ENCODE results near the gene PLOD1.
A peak's percentile ranks its signal among the peaks of the same experiment; 100 is the strongest.

The PLOD1 gene

DNA sequence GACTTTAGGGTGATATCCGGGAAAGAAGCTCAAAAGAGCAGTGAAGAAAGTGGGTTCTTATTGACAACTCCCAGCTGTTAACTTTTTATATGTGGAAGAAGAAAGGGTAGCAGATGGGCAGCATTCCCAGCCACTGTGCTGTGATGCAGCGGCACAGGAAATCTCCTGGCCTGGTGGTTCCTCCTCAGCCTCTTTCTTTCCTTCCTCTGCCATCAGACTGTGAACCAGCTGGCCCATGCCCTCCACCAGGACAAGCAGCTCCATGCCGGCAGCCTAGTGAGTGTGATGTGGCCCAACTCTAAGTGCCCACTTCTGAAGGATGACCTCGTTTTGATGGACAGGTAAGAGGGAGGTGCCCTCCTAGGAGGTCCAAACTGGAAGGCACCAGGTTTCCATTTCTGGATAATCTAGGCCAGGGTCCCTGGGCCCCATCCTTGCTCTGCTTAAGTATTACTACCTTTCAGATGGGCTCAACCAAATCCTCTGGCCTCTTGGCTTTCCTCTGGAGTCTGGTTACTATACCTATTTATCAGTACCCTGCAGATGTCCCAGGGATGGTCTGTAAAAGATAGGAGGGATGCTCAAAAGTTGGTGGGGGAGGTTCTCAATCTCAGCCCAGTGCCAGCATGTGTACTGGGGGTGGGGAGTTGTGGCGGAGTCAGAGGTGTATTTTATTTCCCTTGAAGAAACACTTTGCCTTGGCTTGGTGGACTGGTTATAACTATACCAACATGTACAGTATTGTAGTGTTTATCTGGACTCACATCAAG lies 62.7 kb downstream of the PLOD1 start:
- no peak for DNase-seq (ENCODE audit: low read depth)
- H3K4me3 ChIP-seq (ENCODE audit: low read length) = no peak overlapping the region
- TF ChIP-seq, protein P1, sequence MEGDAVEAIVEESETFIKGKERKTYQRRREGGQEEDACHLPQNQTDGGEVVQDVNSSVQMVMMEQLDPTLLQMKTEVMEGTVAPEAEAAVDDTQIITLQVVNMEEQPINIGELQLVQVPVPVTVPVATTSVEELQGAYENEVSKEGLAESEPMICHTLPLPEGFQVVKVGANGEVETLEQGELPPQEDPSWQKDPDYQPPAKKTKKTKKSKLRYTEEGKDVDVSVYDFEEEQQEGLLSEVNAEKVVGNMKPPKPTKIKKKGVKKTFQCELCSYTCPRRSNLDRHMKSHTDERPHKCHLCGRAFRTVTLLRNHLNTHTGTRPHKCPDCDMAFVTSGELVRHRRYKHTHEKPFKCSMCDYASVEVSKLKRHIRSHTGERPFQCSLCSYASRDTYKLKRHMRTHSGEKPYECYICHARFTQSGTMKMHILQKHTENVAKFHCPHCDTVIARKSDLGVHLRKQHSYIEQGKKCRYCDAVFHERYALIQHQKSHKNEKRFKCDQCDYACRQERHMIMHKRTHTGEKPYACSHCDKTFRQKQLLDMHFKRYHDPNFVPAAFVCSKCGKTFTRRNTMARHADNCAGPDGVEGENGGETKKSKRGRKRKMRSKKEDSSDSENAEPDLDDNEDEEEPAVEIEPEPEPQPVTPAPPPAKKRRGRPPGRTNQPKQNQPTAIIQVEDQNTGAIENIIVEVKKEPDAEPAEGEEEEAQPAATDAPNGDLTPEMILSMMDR (IDR thresholded peaks at IDR 0.05; ENCODE audit: insufficient read depth, low read depth, low read length, missing control alignments) = no peak

DNA sequence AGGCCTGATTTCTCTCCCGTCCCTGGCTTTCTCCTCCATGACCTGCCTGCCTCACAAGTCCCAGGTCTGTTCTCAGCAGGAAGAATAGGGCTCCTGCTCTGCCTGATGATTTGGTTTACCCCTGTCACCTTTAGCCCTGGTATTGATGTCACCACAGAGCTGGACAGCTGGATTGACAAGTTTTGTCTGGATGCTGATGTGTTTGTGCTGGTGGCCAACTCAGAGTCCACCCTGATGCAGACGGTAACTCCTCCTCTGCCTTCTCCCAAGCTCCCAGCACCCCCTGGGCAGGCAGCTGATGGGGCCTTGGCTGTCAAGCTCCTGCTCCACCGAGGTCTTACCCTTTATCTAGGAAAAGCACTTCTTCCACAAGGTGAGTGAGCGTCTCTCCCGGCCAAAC lies 64.1 kb downstream of the PLOD1 start:
- DNase-seq (ENCODE audit: low read depth) = no peak
- no peak overlapping the region for H3K4me3 ChIP-seq (ENCODE audit: low read length)
- TF ChIP-seq, protein P1 (IDR thresholded peaks at IDR 0.05; ENCODE audit: insufficient read depth, low read depth, low read length, missing control alignments) = no peak

DNA sequence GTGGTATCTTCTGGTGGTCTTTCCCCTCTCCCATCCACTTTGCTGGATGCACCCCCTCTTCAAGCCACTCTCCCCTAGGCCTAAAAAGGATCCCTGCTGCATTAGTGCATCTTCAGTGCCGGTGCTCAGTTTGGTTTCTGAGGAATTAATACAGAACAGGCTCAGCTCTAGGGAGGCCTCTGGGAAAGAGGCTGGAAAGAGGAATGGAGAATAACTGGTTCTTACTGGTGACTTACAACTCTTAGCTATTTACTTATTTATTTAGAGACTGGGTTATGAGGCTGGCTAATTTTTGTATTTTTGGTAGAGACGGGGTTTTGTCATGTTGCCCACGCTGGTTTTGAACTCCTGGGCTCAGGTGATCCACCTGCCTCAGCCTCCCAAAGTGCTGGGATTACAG lies 64.7 kb downstream of the PLOD1 start:
- TF ChIP-seq, protein P1 (IDR thresholded peaks at IDR 0.05; ENCODE audit: insufficient read depth, low read depth, low read length, missing control alignments) = no peak
- DNase-seq (ENCODE audit: low read depth) = no peak
- no peak overlapping the region for H3K4me3 ChIP-seq (ENCODE audit: low read length)

DNA sequence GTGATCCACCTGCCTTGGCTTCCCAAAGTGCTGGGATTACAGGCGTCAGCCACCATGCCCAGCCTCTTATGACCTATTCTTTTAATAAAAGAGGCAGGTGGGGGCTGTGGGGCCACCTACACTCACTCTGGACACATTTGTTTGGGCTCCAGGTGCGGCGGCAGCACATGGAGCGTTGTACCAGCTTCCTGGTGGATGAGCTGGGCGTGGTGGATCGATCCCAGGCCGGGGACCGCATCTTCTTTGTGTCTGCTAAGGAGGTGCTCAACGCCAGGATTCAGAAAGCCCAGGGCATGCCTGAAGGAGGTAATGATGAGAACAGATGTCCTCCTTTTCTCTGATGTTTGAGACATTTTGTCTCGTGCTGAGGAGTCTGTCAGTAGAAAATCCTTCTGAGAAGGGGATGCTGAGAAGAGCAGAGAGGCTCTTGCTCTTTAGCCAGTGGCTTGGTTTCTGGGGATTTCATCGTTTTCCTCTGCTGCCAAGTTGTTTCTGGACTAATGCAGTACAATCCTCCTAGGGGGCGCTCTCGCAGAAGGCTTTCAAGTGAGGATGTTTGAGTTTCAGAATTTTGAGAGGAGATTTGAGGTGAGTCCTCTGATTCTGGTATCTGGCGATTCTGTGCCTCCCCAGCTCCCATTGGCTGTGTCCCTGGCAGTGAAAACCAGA lies 66.9 kb downstream of the PLOD1 start:
- no peak overlapping the region for H3K4me3 ChIP-seq (ENCODE audit: low read length)
- DNase-seq (ENCODE audit: low read depth) = no peak
- TF ChIP-seq, protein P1 (IDR thresholded peaks at IDR 0.05; ENCODE audit: insufficient read depth, low read depth, low read length, missing control alignments) = peak; percentile 7

DNA sequence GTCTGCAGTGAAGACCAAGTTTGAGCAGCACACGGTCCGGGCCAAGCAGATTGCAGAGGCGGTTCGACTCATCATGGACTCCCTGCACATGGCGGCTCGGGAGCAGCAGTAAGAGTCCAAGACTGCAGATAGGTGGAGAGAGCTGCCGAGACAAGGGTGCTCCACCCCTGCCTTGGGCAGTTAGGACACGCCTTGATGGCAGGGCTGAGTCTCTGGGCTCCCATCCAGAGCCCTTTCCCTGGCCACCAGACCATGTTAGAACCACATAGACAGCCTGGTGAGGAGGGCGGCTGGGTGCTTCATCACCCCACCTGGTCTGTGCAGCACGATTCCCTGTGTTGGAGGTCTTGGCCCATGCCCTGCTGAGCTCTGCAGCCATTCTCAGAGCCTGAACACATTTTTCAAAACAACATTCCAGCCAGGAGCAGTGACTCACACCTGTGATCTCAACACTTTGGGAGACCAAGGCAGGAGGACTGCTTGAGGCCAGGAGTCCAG lies 67.5 kb downstream of the PLOD1 start:
- peak; percentile 61 for DNase-seq (ENCODE audit: low read depth)
- TF ChIP-seq, protein P1 (IDR thresholded peaks at IDR 0.05; ENCODE audit: insufficient read depth, low read depth, low read length, missing control alignments) = no peak
- H3K4me3 ChIP-seq (ENCODE audit: low read length) = no peak overlapping the region

DNA sequence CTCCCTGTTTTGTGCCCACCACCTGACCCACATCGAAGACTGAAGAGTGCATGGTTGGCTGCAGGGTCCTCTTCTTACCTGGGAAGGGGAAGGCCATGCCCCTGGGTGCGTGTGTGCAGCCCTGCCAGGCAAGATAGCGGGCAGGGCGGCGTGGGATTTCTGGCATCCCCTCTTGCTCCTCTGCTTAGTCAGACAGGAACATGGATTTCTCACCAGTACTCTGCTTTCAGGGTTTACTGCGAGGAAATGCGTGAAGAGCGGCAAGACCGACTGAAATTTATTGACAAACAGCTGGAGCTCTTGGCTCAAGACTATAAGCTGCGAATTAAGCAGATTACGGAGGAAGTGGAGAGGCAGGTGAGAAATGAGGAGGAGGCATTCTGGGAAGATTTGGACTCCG lies 69.2 kb downstream of the PLOD1 start:
- no peak for DNase-seq (ENCODE audit: low read depth)
- no peak overlapping the region for H3K4me3 ChIP-seq (ENCODE audit: low read length)
- TF ChIP-seq, protein P1 (IDR thresholded peaks at IDR 0.05; ENCODE audit: insufficient read depth, low read depth, low read length, missing control alignments) = no peak

All from epithelial cell of esophagus (primary cell).